GM18868 (cell line): ENCODE data around the gene MSTN.
"Not testable (repeated sequence)": the region's sequence is repeated elsewhere in the genome, so short reads cannot be mapped to it uniquely, and the experiment has no call there.

Experiments
- ATAC-seq: cut with Tn5 transposase; IDR thresholded peaks from one replicate; pipeline ENCODE4 v1.9.1; 2021; ENCODE audit warnings: mild to moderate bottlenecking, moderate library complexity; ENCODE audit not compliant: unreplicated experiment

The MSTN gene

DNA sequence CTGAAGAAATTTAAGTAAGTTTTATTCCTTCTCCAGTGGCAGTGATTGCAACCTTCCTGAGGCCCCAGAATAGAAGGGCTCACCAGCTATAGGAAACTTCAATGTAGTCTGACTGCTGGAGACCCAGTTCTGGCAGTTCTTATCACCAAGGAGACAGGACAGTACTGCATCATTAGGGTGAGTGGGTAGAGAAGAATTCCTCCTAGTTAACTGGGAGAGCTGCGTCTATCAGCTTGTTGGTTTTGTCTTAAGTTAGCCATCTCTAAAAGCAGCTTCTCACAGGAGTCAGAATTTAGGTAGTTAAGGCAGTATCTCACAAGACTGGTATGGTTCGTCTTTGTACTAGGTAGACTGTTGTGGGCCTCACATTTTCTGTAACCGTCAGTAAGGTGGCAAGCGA, 3.3 kb upstream of the MSTN start:
- ATAC-seq = no peak

DNA sequence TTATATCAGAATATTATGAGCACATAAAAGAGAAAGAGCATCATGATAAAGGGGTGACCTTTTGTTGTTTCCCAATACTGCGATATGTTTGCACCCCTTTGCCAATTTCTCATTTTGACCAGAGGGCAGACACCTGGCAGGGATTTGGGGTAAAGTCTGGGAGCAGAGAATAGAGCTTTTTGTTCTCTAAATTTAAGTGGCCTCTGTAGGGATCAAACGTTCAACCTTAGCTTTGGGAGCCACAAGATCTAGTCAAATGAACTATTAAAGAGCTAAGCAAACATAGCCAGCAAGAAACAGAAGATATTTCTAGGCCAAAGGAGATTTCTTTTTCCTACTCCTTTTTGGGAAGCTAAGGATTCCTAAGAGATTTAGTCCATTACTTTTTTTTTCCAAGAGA, 1.1 kb upstream of the MSTN start:
- ATAC-seq = no peak

DNA sequence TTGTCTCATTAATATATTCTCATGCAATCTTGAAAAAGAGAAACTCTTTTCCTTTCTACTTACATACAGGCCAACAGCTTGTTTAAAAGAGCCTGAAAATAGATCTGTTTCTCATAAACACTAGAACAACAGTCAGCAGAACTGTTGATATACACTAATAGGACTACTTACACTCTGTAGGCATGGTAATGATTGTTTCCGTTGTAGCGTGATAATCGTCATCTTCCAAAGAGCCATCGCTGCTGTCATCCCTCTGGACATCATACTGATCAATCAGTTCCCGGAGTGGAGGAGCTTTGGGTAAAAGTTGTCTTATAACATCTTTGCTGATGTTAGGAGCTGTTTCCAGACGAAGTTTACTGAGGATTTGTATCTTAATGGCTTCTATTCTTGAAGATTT, 476 bp downstream of the MSTN start:
- ATAC-seq = no peak

- ATAC-seq = no peak
These were observed 1.9 kb downstream of the MSTN start for GRCh38 chr2:190060626-190061025.

- no peak for ATAC-seq
These were observed 2.5 kb downstream of the MSTN start for GRCh38 chr2:190060019-190060418.

DNA sequence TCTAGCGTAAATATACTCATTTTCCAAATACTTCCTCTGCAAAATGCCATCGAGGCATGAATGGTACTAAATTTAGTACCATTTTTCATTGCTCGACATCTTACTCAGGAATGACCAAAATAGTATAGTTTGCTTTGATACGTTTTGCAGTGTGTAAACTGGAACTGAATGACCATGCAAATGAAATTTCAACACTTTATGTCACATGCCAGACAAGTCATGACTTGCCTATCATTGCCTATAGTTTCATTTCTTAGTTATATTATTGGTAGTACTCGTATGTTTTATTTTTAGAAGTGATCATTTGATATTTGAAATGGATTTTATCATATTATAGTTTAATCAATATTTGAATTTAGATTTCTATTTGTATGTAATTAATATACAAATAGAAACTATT, 9.1 kb downstream of the MSTN start:
- no peak for ATAC-seq

GRCh38 chr2:190052307-190052706, 10.2 kb downstream of the MSTN start:
- ATAC-seq = no peak

DNA sequence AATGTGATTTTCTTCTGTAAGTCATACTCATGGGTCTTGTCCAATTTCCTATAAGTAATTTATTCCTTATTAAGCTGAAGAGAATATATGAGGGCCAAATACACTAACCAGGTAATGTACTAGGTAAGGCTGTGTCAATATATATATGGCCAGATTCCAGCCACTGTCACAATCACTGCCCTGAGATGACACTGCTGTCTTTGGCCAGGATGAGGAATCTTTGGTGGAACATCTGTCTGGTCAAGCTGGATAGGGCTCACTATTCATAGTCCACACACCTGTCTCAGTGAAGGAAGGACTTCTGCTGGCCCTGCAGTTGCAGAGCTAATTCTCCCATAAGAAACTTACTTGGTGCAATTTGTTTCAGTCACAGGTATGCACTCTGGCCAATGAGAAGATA, 11.3 kb downstream of the MSTN start:
- no peak for ATAC-seq

GRCh38 chr2:190050001-190050400, 12.5 kb downstream of the MSTN start:
- no peak for ATAC-seq

GRCh38 chr2:190044866-190045265, 17.7 kb downstream of the MSTN start:
- no peak for ATAC-seq

GRCh38 chr2:190043441-190043840, 19.1 kb downstream of the MSTN start:
- no peak for ATAC-seq

DNA sequence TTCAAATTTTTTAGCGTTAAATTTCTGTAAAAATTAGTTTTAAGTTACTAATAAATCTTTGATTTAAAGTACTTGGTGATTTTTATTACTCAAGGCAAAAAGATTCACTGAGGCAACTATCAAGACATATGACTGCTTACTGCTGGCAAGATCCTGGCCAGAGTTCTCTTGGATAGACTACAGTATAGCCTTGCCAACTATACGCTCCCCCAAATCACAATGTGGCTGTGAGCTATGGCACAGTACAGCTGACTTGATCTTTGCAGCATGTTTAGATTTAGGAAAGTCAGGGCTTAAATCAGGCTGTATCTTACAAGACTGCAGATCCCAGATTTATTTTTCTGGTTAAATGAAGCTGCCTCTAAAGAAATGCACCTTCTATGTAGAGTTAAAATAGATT, 26.5 kb downstream of the MSTN start:
- no peak for ATAC-seq

DNA sequence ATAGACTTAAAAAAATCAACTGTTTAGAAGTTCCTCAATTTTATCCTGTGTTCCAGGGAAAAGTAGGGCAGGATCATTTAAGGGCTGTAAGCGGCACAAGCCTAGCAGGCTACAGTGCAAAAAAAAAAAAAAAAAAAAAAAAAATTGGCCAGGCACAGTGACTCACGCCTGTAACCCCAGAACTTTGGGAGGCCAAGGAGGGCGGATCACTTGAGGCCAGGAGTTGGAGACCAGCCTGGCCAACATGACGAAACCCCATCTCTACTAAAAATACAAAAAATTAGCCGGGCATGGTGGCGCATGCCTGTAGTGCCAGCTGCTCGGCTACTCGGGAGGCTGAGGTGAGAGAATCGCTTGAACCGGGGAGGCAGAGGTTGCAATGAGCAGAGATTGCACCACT, 28.1 kb downstream of the MSTN start:
- not testable (repeated sequence) for ATAC-seq

DNA sequence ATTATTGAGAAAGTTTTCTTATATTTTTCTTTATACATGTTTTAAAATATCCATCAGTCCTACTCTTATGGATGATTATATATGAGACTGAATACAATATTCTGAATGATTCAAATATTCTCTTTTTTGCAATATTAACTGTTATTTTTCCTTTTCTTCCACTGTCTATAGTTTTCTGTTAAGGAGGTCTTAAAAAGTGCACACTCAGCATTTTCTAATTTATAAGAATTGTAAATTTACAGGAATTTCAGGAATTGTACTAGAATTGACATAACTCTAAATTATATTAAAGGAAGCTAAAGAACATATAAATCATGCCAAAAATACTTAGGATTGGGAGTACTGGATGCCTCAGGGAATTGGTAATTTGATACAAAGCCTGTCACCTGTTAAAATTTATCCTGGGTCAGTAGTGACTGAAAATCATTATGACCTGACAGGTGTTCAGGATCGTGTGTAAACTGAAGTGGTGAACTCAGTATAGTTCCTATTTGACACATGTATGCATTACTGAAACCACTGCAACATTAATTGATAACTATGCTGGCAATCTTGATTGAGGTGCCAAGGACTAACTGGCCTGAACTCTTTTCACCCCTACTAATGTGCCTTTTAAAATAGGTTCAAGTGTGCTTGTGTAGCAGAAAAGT, 30.4 kb downstream of the MSTN start:
- ATAC-seq = no peak

DNA sequence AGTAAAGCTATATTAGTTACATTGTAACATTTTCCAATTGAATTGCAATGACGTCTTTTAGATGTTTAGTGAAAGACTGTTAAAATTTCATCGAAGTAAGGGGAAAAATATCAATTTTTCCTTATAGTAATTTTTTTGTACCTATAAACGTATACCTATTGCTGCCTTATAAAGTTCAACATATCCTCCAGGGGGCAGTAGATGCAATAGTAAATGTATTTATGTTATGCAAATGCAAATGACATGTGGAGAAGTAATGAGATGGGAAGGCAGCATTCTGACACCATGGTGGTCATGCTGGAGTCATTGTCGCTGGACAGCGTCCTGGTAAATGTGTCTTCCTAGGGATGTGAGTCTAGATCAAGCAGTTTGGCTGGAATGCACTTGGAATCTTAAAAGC, 38.7 kb downstream of the MSTN start:
- ATAC-seq = peak; percentile 65

GRCh38 chr2:190020720-190021119, 41.8 kb downstream of the MSTN start:
- ATAC-seq = no peak

DNA sequence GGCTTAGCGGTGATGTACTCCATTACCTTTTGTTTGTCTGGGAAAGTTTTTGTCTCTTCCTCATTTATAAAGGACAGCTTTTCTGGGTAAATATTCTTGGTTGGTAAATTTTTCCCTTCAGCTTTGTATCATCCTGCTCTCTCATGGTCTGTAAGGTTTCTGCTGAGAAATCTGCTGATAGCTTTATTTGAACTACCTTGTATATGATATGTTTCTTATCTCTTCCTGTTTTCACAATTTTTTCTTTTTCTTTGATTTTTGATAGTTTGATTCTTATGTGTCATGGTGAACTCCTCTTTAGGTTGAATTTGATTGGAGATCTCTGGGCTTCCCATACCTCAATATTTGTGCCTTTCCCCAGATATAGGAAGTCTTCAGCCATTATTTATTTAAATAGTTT, 44.7 kb downstream of the MSTN start:
- ATAC-seq = no peak

DNA sequence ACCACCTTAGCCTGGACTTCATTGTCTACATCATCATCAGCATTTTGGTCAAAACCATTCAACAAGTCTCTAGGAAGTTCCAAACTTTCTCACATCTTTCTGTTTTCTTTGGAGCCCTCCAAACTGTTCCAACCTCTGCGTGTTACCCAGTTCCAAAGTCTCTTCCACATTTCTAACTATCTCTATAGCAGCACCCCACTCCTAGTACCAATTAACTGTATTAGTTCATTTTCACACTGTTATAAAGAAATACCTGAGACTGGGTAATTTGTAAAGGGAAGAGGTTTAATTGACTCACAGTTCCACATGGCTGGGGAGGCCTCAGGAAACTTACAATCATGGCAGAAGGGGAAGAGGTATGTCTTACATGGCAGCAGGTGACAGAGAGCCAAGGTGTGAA, 46.6 kb downstream of the MSTN start:
- not testable (repeated sequence) for ATAC-seq
